ENCODE data around the gene MOB3A. TPM values are rescaled to one million over a fixed set of nuclear protein-coding genes. Genes with fewer than 3 reads are reported as not detected.

Gene MOB3A
- total and polyA plus RNA-seq, 9 of the 15 experiments (the other 6 are each of a cell fraction or from before 2014, with no cell fraction given), result 1.1 to 24.1 (median 6.0) TPM

DNA sequence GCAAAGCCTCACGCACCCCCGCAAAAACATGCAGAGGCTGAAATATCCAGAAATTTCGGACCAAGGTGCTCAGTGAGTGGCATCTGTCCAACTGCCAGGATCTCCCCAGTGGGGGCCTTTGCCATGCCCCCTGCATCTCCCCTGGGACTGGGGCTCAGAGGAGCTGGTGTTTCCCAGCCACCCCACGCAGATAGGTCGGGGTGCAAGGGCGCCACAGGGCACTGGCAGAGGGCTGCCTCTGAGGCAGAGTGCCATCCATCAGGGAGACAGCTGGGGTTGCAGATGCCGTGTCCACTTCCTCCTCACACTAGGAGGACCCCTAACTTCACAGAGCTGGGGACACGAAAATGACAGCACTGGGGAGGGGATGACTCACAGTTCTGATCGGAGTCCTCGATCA is 26.9 kb upstream of the MOB3A start:
- intact Hi-C loops (cut with micrococcal nuclease), result no loop called here
- Histone ChIP-seq H3K9me1 (ENCODE audit: control insufficient read depth, insufficient read depth, low read length) (no peaks in the 10 kb centered on the region), H3K27ac (ENCODE audit: extremely low read depth, low read depth, low read length) (no peak overlapping the region), H3K27me3 (ENCODE audit: control insufficient read depth in 2 of 2, insufficient read depth in 2 of 2, low read length in 2 of 2) (no peaks in the 10 kb centered on the region; a peak in 1 of 5 replicates), H3K36me3 (ENCODE audit: control insufficient read depth, insufficient read depth, low read length) (peaks cover 93% of the 10 kb centered on the region; the same call in 2 of the 3 replicates), H2AFZ (ENCODE audit: low read depth, low read length) (no peak overlapping the region), H3K4me1 (replicated peaks in 1 of 2; ENCODE audit: control insufficient read depth in 2 of 2, insufficient read depth in 2 of 2, low read length in 2 of 2) (peaks cover 0 to 26% of the 10 kb centered on the region in 2 experiments; a peak in 1 of 5 replicates), H3K9me3 (replicated peaks; ENCODE audit: control insufficient read depth, insufficient read depth, low read depth, low read length) (no peaks in the 10 kb centered on the region), H3K4me2 (ENCODE audit: insufficient read depth, low read length) (no peak overlapping the region), H3K79me2 (ENCODE audit: control insufficient read depth, insufficient read depth, low read length) (no peaks in the 10 kb centered on the region), H3K9ac (ENCODE audit: insufficient read depth in 1 of 2, low read depth in 2 of 2, low read length in 2 of 2) (no peak overlapping the region), H3K4me3 (no peak overlapping the region), H4K20me1 (replicated peaks; ENCODE audit: control insufficient read depth, insufficient read depth, low read length) (peaks cover 4% of the 10 kb centered on the region; the same call in 1 of the 2 replicates)
- in situ Hi-C loops (cut with MboI), result no loop called here
- CTCF ChIA-PET (ENCODE audit: low intra/inter-chr PET ratio), result no interaction called here
- no TSS peak for BruUV-seq (replicated peaks)
- FAIRE-seq (no peak), ATAC-seq (no peak), DNase-seq (ENCODE audit: extremely low read depth in 1 of 4, low spot score in 3 of 4) (no peak)
- 96% methylated on average over 9 of the region's 10 CpGs for WGBS (ENCODE audit: insufficient coverage, low coverage, missing lambda C conversion rate)
- POLR2A ChIA-PET, result interaction anchor here (0.6 kb wide), 1 partner anchor 184 kb away, joined by 3 read pairs; no protein-coding TSS in a partner anchor
- TF ChIP-seq GTF2A2 (tag; IDR thresholded peaks at IDR 0.05), result no peak
- TF ChIP-seq PHB2 (IDR thresholded peaks at IDR 0.05; ENCODE audit: low read depth), result no peak
- TF ChIP-seq CBFB (CRISPR knock-in tag; IDR thresholded peaks at IDR 0.05), result no peak
- TF ChIP-seq, protein P1, sequence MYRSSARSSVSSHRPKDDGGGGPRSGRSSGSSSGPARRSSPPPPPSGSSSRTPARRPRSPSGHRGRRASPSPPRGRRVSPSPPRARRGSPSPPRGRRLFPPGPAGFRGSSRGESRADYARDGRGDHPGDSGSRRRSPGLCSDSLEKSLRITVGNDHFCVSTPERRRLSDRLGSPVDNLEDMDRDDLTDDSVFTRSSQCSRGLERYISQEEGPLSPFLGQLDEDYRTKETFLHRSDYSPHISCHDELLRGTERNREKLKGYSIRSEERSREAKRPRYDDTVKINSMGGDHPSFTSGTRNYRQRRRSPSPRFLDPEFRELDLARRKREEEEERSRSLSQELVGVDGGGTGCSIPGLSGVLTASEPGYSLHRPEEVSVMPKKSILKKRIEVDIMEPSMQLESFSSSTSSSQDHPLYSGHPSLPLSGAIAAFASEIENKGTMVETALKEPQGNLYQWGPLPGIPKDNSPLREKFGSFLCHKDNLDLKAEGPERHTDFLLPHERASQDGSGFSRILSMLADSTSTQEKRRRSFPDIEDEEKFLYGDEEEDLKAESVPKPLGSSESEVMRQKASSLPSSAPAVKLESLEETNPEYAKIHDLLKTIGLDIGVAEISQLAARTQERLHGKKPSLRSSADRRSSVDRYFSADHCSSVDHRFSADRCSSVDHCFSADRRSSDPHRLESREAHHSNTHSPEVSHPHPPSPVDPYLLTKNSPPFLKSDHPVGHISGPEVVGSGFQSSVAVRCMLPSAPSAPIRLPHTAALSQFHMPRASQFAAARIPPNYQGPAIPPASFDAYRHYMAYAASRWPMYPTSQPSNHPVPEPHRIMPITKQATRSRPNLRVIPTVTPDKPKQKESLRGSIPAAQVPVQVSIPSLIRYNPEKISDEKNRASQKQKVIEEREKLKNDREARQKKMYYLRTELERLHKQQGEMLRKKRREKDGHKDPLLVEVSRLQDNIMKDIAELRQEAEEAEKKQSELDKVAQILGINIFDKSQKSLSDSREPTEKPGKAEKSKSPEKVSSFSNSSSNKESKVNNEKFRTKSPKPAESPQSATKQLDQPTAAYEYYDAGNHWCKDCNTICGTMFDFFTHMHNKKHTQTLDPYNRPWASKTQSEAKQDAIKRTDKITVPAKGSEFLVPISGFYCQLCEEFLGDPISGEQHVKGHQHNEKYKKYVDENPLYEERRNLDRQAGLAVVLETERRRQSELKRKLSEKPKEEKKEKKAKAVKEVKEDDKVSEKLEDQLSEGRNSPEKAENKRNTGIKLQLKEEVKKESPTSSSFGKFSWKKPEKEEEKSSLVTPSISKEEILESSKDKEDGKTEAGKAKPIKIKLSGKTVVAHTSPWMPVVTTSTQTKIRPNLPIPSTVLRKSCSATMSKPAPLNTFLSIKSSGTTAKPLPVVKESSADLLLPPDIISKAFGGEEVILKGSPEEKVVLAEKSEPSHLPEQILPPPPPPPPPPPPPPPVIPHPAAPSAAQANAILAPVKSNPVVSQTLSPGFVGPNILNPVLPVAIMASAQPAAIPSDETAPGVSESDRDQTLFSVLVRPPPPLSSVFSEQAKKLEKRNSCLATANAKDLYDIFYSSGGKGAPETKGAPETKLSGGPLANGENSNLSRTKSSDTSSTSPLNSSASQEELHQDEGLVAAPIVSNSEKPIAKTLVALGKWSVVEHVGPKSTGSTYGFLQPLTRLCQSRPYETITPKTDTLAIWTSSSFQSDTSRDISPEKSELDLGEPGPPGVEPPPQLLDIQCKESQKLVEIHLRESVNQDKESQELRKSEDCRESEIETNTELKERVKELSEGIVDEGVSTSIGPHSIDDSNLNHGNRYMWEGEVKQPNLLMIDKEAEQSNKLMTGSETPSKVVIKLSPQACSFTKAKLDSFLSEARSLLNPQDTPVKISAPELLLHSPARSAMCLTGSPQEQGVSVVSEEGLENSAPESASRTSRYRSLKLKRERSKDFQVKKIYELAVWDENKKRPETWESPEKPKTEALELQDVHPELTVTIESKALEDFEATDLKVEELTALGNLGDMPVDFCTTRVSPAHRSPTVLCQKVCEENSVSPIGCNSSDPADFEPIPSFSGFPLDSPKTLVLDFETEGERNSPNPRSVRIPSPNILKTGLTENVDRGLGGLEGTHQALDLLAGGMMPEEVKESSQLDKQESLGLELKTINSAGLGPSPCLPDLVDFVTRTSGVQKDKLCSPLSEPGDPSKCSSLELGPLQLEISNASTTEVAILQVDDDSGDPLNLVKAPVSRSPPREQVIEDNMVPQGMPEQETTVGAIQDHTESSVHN (IDR thresholded peaks at IDR 0.05; ENCODE audit: borderline replicate concordance in 1 of 2, low read depth in 1 of 2), result no peak
- TF ChIP-seq ZFP1 (CRISPR knock-in tag; IDR thresholded peaks at IDR 0.05), result no peak
- no peak for TF ChIP-seq SOX6 (IDR thresholded peaks at IDR 0.05)
- TF ChIP-seq CBX3 (IDR thresholded peaks at IDR 0.05; ENCODE audit: borderline replicate concordance in 1 of 2, low read length in 2 of 2), result no peak
- TF ChIP-seq, protein P2, sequence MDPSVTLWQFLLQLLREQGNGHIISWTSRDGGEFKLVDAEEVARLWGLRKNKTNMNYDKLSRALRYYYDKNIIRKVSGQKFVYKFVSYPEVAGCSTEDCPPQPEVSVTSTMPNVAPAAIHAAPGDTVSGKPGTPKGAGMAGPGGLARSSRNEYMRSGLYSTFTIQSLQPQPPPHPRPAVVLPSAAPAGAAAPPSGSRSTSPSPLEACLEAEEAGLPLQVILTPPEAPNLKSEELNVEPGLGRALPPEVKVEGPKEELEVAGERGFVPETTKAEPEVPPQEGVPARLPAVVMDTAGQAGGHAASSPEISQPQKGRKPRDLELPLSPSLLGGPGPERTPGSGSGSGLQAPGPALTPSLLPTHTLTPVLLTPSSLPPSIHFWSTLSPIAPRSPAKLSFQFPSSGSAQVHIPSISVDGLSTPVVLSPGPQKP (CRISPR knock-in tag; IDR thresholded peaks at IDR 0.05), result no peak
- TF ChIP-seq, protein P3, sequence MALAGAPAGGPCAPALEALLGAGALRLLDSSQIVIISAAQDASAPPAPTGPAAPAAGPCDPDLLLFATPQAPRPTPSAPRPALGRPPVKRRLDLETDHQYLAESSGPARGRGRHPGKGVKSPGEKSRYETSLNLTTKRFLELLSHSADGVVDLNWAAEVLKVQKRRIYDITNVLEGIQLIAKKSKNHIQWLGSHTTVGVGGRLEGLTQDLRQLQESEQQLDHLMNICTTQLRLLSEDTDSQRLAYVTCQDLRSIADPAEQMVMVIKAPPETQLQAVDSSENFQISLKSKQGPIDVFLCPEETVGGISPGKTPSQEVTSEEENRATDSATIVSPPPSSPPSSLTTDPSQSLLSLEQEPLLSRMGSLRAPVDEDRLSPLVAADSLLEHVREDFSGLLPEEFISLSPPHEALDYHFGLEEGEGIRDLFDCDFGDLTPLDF (CRISPR knock-in tag; IDR thresholded peaks at IDR 0.05), result no peak
- TF ChIP-seq, protein P4, sequence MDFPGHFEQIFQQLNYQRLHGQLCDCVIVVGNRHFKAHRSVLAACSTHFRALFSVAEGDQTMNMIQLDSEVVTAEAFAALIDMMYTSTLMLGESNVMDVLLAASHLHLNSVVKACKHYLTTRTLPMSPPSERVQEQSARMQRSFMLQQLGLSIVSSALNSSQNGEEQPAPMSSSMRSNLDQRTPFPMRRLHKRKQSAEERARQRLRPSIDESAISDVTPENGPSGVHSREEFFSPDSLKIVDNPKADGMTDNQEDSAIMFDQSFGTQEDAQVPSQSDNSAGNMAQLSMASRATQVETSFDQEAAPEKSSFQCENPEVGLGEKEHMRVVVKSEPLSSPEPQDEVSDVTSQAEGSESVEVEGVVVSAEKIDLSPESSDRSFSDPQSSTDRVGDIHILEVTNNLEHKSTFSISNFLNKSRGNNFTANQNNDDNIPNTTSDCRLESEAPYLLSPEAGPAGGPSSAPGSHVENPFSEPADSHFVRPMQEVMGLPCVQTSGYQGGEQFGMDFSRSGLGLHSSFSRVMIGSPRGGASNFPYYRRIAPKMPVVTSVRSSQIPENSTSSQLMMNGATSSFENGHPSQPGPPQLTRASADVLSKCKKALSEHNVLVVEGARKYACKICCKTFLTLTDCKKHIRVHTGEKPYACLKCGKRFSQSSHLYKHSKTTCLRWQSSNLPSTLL (IDR thresholded peaks at IDR 0.05), result no peak

Data from K562 (cell line).